NCI-H510A (cell line): ENCODE measurements around the gene REC114.
"Not testable (repeated sequence)": the region's sequence is repeated elsewhere in the genome, so short reads cannot be mapped to it uniquely, and the experiment has no call there.

Source experiments
- DNase-seq: peaks from one replicate; lab custom pipeline; 2025; lab: John Stamatoyannopoulos, UW

The REC114 gene

DNA sequence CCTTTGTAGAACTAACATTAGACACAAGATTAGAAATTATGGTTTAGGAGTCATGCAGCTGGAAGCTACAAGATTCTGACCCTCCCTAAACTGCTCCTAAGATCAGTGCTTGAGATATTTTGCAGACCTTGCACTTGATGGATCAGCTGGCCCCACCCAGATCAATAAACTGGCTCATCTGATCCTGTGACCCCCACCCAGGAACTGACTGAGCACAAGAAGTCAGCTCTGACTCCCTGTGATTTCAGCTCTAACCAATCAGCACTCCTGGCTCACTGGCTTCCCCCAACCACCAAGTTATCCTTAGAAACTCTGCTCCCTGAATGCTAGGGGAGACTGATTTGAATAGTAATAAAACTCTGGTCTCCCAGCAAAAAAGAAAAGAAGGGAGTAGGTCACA, 134.6 kb downstream of the REC114 start:
- DNase-seq, result not testable (repeated sequence)

DNA sequence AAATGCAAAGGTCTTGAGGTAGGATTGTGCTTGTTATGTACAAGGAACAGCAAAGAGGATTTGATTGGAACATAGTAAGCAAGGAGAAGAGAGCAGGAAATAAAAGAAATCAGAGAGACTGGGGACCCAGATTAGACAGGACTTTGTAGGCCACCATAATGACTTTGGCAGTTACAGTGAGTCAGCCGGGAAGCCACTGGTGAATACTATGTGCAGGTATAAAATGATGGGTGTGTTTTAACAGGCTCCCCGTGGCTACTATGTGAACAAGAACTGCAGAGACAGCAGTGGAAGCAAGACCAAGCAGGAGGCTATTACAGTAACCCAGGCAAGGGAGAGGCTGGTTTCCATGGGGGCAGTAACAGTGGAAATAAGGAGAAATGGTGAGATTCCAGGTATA, 135.1 kb downstream of the REC114 start:
- DNase-seq, result no peak

DNA sequence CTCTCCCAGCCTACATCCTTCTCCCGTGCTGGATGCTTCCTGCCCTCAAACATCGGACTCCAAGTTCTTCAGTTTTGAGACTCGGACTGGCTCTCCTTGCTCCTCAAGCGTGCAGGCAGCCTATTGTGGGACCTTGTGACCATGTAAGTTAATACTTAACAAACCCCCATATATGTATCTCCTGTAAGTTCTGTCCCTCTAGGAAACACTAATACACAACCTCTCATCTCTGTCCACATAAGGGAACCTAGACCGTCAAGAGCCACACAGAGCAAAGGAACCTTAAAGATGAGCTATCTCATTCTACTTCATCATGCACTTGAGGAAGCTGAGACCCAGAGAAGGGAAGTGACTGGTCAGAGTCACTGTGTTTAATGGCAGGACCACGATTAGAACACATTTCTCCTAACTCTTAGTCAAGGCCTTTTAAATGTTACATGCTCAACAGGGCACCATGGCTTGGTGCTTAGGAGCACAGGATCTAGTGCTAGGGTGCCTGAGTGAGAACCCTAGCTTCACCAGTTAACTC, 140.0 kb downstream of the REC114 start:
- DNase-seq, result no peak

DNA sequence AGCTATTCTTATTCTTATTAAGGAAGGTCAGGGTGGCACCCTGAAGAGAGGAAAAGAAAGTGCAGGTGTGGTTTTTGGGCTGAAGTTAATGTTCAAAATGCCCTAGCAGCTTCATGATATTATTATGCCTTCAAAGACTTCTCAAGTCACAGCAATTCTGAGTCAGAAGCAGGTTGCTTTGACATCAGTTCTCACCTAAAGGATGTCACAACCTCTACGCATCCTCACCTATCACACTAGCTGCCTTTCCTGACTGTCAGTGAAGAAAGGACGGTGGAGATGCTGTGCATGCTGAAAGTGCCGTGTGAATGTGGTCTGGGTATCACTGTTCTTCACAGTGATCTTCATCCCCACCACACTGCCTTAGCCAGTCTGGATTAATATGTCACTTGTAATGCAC, 140.6 kb downstream of the REC114 start:
- DNase-seq, result no peak

DNA sequence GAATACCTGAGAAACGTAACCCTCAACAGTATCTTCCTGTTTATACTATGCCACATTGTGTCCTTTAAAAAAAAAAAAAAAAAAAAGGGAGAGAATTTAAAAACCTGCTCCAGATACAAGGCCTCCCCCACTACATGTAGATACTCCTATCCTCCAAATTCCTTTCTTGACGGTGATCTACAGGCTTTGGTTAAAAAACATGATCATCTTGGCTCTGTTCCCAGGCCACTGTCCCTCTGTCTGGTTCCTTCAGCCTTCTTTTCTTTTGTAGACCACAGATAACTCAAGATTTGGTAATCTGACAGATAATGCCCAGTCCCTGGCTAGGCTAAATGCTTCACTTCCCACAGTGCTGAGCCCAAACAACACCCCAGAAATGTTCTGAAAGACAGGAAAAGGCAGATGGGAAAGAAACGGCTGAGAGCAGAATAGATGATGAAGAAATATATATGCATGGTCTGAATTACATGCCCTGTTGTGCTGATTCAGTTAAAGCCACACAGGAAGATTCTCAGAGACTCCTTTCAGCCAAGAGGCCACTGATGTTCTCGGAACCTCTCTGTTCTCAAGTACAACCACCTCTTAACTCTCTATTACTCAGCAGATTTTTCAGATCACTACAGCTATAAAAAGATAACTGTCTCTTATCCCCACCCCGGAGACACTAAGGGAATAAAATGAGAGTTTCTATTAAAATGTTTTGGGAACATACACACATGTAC, 141.9 kb downstream of the REC114 start:
- no peak for DNase-seq

DNA sequence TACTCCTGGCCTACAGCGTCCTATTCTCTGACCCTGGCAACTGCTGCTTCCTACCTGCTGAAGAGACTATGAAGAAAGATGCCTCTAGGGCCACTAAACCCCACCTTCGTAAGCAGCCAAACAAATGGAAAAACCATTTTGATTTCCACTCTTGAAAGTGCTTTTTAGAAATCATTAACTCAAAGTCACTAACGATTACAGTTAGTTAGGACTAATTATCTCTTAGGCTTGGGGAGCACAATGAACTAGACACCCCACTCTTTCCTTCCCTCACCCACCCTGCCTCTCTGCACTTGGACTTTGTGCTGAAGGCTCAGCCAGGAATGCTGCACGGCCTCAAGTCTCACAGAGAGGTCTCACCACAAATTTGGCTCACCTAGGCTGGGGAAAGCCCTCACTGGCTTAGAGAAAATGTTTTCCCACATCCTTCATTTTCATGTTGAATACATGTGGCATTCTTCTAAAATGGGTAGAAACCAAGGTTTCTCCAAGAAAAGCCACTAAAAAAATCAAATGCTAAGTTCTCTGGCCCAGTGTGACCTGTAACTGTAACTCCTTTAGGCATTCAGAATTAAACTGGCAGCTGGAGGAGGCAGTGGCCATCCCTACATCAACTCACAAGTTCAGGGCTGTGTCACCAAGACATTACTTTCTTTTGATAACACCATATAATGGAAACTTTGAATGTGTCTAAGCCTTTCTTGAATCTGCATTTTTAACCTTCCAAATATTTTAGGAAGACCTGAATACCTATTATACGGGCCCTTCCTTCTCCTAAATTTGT, 143.1 kb downstream of the REC114 start:
- no peak for DNase-seq

DNA sequence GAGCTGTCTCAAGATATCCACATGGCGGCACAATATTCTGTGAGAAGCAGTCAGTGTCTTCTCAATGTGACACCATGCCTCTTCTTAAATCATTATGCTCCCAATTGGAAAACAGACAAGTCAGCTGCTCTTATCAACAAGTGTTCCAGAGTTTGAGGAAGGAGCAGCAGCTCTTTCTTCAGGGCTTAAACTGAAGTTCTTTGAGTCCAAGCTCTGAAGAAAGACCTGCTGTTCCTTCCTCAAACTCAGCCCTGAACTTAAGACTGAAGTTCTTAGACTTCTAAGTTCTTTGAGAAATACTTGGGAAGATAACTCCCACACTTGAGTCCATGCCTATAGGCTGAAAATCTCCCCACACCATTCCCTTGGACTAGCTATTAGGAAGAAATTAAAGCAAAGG, 146.8 kb downstream of the REC114 start:
- no peak for DNase-seq

DNA sequence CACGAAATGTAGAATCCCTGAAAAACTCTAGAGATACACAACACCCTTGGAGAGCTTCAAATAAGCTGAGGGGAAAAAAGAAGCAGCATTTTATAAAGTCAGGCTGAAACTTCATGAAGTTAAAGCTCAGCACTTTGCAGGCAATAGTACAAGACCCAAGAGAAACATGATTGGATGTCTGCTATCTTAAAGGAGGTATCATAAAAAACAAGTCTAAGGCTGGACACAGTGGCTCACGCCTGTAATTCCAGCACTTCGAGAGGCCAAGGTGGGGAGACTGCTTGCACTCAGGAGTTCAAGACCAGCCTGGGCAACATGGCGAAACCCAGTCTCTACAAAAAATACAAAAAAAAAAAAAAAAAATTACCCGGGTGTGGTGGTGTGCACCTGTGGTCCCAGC, 147.3 kb downstream of the REC114 start:
- no peak for DNase-seq

DNA sequence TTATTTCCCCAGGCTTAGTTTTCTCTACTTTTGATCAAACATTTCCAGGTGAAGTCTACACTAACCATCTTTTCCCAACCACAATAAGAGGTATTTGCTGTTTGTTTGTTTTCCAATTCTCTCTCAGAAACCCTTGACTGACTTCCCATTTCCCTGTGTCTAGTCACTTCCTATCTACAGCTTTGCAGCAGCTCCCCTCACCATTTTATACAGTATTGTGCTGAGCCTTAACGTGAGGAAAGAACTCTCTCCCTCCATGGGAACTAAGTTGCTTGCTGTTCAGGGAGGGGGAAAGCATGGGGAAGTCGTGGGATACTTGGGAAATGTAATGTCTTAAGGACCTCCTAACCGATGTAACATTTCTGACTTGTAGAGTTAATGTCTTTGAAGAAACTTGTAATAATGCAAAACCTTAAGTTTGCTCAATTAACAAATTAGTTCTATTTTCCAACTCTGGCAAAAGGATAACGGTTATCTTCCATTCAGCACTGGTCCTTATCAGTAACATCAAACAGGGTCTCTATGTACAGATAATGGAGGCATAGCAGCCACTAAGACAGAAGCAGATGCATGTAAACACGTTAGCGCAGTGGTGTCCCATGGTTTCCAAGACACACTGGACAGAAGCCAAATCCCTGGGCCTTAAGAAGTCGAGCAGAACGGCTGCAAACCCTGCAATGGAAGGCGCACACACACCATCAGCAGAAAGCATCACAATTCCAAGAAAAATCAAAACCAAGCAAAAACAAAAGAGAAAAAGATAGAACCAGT, 150.5 kb downstream of the REC114 start:
- DNase-seq, result no peak

DNA sequence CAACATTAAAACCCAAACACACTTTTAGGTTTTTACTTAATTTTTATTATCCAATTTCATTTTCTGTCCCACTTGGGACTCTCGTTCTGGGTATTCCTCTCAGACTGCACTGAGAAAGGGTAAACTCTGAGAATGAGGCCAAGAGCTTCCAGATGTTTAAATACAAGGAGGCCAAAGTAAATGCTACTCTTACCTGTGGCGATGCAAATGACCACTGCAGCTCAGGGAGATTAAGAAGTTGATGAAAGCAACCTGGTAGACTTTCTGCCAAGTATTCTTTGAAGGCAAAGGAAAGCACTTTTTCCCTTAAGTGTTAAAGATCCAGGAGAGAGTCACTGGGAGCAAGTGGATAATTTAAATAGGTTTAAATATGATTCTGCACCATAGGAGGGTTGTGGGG, 151.1 kb downstream of the REC114 start:
- DNase-seq, result no peak

DNA sequence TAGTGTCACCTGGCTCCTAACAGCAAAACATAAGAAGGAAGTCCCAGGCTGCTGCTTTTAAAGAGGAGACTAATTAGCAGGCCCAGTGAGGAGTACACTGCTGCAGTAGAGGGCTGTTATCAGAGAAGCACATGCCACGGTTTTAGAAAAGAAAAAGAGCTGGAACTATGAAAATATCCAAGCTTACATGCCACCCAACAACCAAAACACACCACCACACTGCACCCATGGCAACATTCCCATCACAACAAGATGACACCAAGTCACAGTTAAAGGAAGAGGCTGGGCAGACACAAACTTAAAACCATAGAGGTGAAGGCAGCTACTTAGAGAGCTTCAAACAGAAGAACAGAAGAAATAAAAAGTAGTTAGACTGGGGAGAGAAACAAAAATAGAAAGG, 153.2 kb downstream of the REC114 start:
- no peak for DNase-seq

DNA sequence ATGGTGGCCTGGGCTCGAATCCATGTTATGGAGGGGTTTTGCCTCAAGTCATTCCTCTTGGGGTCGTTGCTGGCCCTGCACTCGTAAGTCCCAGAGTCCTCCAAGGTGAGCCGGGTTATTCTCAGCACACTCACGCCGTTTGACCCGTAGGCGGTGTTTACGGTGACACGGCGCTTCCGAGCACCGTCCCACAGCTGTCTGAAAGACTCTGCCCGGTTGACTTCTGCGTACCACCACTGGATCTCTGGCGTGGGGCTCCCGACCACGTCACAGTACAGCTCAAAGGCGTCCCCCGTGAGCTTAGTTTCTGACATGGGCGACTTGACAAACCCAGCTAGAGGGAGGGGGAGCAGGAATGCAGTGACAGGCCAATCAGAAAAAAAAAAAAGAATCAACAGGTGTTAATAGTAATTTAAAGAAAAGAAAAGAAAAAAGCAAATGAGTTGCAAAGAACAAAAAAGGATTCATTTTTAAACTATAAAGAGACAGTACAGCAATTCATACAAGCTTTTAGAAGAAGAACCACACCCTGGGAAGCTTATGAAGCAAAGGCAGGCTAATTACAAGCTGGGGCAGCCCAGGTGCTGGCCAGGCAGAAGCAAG, 154.2 kb downstream of the REC114 start:
- DNase-seq, result no peak

DNA sequence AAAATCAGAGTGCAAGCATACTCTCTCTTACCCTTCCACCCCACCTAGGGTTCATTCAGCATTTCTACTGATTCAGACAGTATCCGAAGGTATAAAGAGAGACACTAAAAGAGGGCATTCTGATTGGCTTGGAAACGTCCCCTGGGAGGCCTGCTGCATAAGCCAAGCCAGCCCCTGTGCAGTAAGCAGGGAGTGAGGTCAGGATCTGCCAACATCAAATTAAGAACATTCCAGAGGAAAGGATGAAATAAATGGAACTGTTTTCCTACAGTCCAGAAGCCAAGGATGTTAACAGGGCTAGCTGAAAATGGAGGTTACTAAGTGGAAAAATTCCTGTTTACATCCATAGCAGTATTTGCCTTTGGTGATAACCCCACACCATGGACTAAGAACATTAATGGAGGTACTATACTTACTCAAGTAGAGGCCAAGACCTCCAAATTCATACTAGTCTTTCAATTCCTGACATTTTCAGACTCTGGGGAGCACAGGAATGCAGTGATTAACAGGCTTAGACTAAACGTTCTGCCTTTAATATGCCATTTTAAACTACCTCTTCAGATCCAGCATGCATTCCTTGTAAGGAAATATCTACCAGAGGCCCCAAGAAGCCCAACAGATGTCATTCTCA, 155.7 kb downstream of the REC114 start:
- DNase-seq, result no peak

DNA sequence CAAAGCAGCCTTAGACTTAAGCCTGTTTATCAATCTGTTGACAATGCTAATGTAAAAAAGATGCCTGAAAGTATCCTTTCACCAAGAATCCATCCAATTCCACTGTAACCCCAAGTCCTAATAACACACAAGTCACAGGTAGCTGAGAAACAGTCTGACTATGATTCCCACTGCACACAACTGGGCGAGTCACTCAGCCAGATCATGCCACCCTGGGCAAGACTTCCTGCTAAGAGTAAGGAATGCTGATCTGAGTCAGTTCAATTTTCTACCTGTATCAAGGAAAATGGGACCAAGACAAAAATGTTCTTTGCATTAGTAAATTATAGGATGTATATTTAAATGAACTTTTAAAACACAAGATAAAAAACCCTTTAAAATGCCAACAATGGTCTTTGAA, 157.0 kb downstream of the REC114 start:
- DNase-seq, result no peak

DNA sequence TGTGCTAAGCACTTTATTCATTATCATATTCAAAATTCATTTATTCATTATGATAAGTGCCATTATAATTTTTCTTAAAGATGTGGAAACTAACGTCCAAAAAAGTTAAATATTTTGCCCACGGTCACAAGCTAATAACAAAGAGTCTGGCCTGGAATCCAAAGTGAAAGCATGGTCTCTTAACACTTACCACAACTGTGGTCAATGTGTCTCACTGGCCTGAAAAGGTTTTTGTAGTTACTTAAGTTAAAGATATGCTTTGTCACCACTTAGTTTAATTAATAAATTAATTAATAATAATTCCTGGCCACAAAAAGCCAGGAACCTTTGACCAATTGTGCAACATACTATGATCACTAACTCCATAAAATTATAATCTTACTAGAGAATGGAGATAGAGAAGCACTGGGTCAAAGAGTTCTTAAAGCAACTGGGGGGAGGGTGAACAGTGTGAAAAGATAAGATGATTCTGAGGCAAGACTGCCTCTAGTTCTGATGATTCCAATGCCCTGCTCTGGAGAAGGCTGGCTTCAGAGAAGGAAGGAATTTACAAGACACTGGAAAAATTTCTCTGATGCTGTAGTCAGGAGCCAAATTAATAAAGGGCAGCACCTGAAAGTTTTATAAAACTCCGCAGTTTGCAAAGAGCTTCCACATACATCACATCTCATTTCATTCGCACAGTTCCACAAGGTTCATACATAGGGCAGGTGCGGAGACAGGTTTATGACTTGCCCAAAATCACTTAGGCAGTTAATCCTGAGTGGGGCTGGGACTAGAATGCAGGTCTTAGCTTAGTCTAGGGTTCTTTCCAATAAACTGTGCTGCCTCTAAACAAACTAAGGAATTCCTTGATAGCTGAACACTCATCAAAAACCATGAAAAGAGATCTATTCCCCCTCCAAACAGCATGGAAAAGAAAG, 157.7 kb downstream of the REC114 start:
- DNase-seq, result no peak

DNA sequence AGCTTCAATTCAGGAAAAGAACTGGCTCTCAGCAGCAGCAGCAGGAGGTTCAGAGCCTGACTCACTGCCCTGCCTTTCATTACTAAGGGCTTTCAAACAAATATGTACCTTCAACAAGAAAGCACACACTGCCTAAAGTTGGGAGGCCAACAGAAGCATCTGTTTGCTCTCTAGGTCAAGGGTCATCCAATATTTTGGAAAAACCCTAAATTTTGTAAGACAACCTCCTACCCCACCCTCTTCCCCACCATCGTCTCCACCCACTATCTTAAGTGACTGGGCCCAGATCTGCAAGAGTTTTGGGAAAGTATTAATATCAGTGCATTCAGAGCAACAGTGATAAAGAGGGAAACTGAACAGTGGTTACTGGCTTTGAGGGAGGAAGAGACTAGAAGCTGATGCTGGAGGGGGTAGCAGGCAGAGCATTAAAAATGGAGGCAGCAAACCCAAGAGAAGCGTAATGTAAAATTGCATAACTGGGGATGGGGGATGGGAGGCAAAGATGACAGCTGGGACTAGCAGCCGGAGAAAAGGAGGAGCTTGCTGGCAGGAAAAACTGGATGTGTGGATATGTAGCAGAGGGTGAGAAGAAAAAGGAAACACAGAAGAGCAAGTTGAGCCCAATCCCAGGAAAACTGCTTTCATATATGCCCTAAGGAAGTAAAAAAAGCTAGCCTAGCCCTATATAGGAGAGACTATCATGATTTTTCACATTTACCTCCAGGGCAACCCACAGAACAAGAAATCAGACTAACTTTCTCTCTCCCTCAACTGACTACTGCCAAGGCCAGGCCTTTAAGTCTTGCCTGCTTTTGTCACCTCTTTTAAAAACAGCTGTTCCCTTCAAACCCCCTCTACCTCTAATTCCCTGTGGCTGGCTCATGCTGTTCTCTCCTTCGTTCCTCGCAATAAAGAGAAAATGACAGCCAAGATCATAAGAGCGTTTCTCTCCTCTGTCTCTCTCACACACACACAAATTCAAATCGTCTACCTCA, 158.8 kb downstream of the REC114 start:
- DNase-seq, result no peak

DNA sequence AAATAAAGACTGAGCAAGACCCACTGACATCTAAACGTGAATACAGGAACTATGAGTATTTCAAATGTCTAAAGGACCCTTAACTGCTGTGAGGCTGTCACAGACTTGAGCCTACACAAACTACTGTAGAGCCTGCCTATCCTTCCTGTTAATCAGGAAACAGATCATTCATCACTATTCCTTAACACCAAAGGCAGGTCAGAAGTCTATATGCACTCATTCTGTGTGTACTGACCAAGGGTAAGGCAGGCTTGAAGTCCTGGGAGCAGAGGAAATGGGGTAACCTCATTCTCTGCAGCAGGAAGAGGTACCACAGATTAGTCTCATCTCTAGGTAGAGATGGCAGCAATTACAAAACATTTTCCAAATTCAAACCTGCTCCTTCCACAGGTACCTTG, 159.5 kb downstream of the REC114 start:
- no peak for DNase-seq

DNA sequence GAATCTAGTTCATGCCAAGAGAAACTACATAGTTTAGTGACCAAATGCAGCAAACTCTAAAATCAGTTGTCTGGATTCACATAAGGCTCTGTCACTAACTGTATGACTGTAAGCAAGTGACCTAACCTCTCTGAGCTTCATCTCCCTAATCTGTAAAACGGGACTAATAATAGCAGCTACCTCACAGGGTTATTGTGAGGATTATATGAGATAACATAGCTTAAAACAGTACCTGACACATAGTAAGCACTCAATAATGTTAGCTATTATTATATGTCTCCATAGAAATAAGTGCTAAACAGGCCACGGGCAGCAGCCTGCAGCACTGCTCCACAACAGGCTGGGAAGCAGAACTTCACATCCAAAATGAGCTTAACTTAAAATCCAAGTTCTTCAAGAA, 160.0 kb downstream of the REC114 start:
- no peak for DNase-seq

DNA sequence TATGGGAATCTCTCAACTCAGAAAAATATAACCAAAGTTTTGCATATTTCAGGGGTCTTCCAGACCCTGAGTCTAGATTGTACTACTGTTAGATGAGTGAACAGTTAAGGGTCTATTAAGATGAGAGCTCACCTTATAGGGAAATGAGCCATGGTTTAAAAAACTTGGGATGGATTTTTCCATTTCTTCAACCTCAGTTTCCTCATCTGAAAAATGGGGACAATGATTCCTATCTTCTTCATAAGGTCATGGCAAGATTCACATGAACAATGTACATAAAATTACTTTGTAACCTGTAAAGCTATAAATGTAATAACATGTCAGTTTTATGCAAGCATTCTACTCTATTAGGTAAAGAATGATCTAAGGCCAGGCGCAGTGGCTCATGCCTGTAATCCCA, 161.5 kb downstream of the REC114 start:
- no peak for DNase-seq
